Dedifferentiated amniotic fluid mesenchymal stem cell (primary cell): ENCODE data around the gene NRF1.
"Not testable (repeated sequence)": the region's sequence is repeated elsewhere in the genome, so short reads cannot be mapped to it uniquely, and the experiment has no call there.

Experiments used
- DNase-seq: peaks from one replicate; pipeline ENCODE4 v3.0.0-alpha.2; 2016; ENCODE audit errors: extremely low spot score

The NRF1 gene

GRCh38 chr7:129649128-129649690 is 37.7 kb downstream of the NRF1 start:
- no peak for DNase-seq

GRCh38 chr7:129650056-129650758 is 38.7 kb downstream of the NRF1 start:
- no peak for DNase-seq

DNA sequence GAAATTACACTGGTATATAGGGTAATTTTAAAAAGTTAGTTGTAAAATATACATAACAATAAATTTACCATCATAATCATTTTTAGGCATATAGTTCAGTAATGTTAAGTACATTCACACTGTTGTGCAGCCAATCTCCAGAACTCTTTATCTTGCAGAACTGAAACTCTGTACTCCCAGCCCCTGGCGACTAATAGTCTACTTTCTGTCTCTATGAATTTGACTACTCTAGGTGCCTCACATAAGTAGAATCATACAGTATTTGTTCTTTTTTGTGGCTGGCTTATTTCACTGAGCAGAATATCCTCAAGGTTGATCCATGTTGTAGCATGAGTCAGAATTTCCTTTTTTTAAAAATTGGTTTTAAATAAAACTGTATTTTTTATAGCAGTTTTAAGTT is 41.4 kb downstream of the NRF1 start:
- no peak for DNase-seq

DNA sequence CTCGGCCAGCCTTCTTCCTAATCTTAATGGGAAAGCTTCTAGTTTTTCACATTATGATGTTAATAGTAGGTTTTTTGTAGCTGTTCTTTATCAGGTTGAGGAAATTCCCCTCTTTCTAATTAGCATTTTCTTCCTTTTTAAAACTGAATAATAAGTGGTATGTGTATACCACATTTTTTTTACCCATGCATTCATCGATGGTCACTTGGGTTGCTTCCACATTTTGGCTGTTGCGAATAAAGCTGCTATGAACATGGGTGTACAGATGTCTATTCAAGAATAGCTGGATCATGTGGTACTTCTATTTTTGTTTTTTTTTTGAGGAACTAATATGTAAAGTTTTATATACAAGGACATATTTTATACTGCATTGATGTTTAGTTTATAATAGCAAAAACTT is 44.3 kb downstream of the NRF1 start:
- DNase-seq, result no peak

DNA sequence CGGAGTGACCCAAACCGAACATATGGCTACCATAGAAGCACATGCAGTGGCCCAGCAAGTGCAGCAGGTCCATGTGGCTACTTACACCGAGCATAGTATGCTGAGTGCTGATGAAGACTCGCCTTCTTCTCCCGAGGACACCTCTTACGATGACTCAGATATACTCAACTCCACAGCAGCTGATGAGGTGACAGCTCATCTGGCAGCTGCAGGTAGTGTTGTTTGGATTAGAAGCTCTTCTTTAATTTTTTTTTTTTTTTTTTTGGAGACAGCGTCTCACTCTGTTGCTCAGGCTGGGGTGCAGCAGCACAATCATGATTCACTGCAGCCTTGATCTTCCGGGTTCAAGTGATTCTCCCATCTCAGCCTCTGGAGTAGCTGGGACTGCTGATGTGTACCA is 45.8 kb downstream of the NRF1 start:
- DNase-seq, result no peak

DNA sequence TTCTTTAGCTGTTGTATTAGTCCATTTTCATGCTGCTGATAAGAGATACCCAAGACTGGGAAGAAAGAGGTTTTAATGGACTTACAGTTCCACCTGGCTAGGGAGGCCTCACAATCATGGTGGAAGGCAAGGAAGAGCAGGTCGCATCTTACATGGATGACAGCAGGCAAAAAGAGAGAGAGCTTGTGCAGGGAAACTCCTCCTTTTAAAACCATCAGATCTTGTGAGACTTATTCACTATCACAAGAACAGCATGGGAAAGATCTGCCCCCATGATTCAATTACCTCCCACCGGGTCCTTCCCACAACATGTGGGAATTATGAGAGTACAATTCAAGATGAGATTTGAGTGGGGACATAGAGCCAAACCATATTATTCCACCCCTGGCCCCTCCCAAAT is 48.4 kb downstream of the NRF1 start:
- DNase-seq, result not testable (repeated sequence)

GRCh38 chr7:129661645-129662182 is 50.2 kb downstream of the NRF1 start:
- no peak for DNase-seq

GRCh38 chr7:129663240-129663639 is 51.7 kb downstream of the NRF1 start:
- DNase-seq, result not testable (repeated sequence)

GRCh38 chr7:129664029-129665012 is 52.8 kb downstream of the NRF1 start:
- DNase-seq, result peak; percentile 71

DNA sequence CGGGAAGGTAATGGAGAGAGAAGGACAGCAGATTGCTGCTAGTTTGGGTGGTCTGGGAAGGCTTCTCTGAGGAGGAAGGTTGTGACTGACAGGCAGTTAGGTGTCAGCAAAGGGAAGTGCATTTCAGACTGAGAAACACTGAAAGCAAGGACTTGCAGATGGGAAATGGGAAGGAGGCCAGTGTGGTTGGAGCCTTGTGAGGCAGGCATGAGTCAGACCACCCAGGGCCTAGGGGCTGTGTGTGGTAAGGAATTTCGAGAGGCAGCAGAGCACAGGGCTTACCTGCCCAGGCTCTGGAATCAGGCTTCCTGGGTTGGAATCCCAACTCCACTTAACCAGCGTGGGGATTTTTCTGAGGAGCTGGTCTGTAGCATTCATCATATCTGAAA is 53.5 kb downstream of the NRF1 start:
- peak; percentile 42 for DNase-seq

DNA sequence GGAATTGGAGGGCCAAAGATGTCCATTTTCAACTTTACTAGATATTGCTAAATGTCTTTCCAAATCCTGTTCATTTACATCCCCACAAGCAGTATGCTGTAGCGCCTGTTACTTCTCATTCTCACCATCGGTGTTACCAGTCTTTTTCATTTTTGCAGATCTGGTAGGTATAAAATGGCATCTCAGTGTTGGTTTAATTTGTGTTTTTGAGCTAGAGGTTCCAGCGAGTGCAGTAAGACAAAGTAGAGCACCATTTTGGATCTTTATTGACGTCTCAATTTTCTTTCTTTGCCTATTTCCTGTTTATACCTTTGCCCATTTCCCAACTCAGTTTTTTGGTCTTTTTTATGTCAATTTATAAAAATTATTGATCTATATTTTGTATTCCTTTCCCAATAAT is 55.6 kb downstream of the NRF1 start:
- no peak for DNase-seq

GRCh38 chr7:129667551-129667950 is 56.0 kb downstream of the NRF1 start:
- DNase-seq, result no peak

DNA sequence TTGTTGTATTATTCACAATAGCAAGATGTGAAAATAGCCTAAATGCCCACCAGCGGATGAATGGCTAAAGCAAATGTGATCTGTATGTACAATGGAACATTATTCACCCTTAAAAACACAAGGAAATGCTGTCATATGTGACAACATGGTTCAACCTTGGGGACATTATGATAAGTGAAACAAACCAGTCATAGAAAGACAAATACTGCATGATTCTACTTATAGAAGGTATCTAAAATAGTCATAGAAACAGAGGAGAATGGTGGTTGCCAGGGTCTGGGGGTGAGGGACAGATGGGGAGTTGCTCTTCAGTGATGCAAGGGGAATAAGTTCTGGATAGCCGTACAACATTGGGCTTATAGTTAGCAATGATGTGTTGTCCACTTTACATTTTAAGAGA is 58.4 kb downstream of the NRF1 start:
- no peak for DNase-seq

- DNase-seq, result no peak
Measured at GRCh38 chr7:129670656-129671055, 59.1 kb downstream of the NRF1 start.

- DNase-seq, result no peak
Measured at GRCh38 chr7:129671266-129671665, 59.7 kb downstream of the NRF1 start.

- DNase-seq, result not testable (repeated sequence)
Measured at GRCh38 chr7:129674475-129674874, 63.0 kb downstream of the NRF1 start.

DNA sequence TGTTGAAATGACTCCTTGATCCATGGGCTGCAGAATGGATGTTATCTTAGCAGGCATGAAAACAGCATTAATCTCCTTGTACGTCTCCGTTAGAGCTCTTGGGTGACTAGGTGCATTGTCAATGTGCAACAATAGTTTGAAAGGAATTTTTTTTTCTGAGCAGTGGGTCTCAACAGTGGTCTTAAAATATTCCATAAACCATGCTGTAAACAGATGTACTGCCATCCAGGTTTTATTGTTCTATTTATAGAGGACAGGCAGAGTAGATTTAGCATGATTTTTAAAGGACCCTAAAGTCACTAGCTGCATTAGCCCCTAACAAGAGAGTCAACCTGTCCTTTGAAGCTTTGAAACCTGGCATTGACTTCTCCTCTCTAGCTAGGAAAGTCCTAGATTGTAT is 64.0 kb downstream of the NRF1 start:
- DNase-seq, result no peak

DNA sequence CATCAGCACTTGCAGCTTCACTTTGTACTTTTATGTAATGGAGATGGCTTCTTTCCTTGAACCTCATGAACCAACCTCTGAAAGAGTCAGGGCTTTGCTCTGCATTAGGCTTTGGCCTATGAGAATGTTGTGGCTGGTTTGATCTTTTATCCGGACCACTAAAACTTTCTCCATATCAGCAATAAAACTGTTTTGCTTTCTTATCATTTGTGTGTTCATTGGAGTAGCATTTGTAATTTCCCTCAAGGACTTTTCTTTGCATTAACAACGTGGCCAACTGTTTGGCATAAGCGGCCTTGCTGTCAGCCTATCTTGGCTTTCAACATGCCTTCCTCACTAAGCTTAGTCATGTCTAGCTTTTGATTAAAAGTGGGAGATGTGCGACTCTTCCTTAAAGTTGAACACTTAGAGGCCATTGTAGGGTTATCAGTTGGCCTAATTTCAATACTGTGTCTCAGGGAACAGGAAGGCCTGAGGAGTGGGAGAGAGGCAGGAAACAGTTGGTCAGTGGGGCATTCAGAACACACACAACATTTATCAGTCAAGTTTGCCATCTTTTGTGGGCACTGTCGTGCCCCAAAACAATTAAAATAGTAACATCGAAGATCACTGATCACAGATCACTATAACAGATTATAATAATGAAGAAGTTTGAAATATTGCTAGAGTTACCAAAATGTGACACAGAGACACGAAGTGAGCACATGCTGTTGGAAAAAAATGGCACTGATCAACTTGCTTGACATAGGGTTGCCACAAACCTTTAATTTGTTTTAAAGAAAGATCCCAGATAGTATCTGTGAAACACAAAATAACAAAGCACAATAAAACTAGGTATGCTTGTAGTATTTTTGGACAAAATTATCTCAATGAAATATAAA is 64.7 kb downstream of the NRF1 start:
- DNase-seq, result no peak

DNA sequence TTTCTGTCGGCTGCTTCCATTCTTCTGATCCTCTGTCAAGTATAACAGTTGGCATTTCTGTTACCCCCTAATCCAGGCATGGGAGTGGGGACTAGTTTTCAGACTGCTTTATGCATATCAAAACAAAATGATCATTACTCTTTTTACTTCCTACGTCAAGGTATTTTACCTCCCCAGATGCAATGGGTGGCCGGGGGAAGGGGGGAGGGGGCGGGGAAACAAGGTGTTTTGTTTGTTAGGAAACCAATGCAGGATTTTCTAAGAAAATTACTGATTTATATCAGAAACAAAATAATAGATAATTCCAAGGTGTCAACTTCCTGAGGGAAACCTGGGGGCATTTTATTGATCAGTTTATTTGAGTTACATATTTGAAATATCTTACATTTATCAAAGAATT is 66.3 kb downstream of the NRF1 start:
- DNase-seq, result no peak

GRCh38 chr7:129678606-129679005 is 67.1 kb downstream of the NRF1 start:
- DNase-seq, result no peak

- no peak for DNase-seq
Measured at GRCh38 chr7:129680400-129680799, 68.9 kb downstream of the NRF1 start.
